ENCODE results near the gene SLC16A10.
"Not testable (repeated sequence)": the region's sequence is repeated elsewhere in the genome, so short reads cannot be mapped to it uniquely, and the experiment has no call there.

SLC16A10 gene

GRCh38 chr6:111201764-111202163 is 114.5 kb downstream of the SLC16A10 start:
- Histone ChIP-seq H3K9ac (ENCODE audit: low read length) (no peak overlapping the region), H3K79me2 (ENCODE audit: low read length) (no peaks in the 10 kb centered on the region), H3K27me3 (ENCODE audit: low read depth, low read length) (no peaks in the 10 kb centered on the region), H3K4me1 (ENCODE audit: low read length) (peaks cover 15% of the 10 kb centered on the region), H3K4me3 (ENCODE audit: low read length) (no peak overlapping the region), H4K20me1 (ENCODE audit: insufficient read depth, low read length) (no peaks in the 10 kb centered on the region), H3K27ac (ENCODE audit: low read length) (no peak overlapping the region), H2AFZ (ENCODE audit: low read depth, low read length) (no peak overlapping the region), H3K9me3 (ENCODE audit: insufficient read depth, low read length) (no peaks in the 10 kb centered on the region), H3K36me3 (replicated peaks; ENCODE audit: low read depth, low read length) (no peaks in the 10 kb centered on the region), H3K4me2 (ENCODE audit: low read length) (no peak overlapping the region)
- no peak for TF ChIP-seq CTCF (IDR thresholded peaks at IDR 0.05; ENCODE audit: low read depth, low read length)
- TF ChIP-seq EZH2phosphoT487 (IDR thresholded peaks at IDR 0.05; ENCODE audit: low read depth) = no peak

- not testable (repeated sequence) for H3K9ac ChIP-seq (ENCODE audit: low read length); H3K4me2 ChIP-seq (ENCODE audit: low read length); H3K36me3 ChIP-seq (replicated peaks; ENCODE audit: low read depth, low read length); H3K9me3 ChIP-seq (ENCODE audit: insufficient read depth, low read length); H3K79me2 ChIP-seq (ENCODE audit: low read length); H4K20me1 ChIP-seq (ENCODE audit: insufficient read depth, low read length); H2AFZ ChIP-seq (ENCODE audit: low read depth, low read length); H3K27ac ChIP-seq (ENCODE audit: low read length); H3K4me3 ChIP-seq (ENCODE audit: low read length); H3K27me3 ChIP-seq (ENCODE audit: low read depth, low read length)
- peaks cover 15% of the 10 kb centered on the region for H3K4me1 ChIP-seq (ENCODE audit: low read length)
Measured at GRCh38 chr6:111203539-111203938, 116.2 kb downstream of the SLC16A10 start.

- Histone ChIP-seq H4K20me1 (ENCODE audit: insufficient read depth, low read length) (no peaks in the 10 kb centered on the region), H3K79me2 (ENCODE audit: low read length) (no peaks in the 10 kb centered on the region), H2AFZ (ENCODE audit: low read depth, low read length) (no peak overlapping the region), H3K27ac (ENCODE audit: low read length) (no peak overlapping the region), H3K4me1 (ENCODE audit: low read length) (peaks cover 15% of the 10 kb centered on the region), H3K9ac (ENCODE audit: low read length) (no peak overlapping the region), H3K9me3 (ENCODE audit: insufficient read depth, low read length) (no peaks in the 10 kb centered on the region), H3K27me3 (ENCODE audit: low read depth, low read length) (no peaks in the 10 kb centered on the region), H3K36me3 (replicated peaks; ENCODE audit: low read depth, low read length) (no peaks in the 10 kb centered on the region), H3K4me2 (ENCODE audit: low read length) (no peak overlapping the region), H3K4me3 (ENCODE audit: low read length) (no peak overlapping the region)
- TF ChIP-seq CTCF (IDR thresholded peaks at IDR 0.05; ENCODE audit: low read depth, low read length) (no peak), EZH2phosphoT487 (IDR thresholded peaks at IDR 0.05; ENCODE audit: low read depth) (no peak)
Measured at GRCh38 chr6:111204305-111204704, 117.0 kb downstream of the SLC16A10 start.

- no peak overlapping the region for H3K27ac ChIP-seq (ENCODE audit: low read length)
- H3K79me2 ChIP-seq (ENCODE audit: low read length) = no peaks in the 10 kb centered on the region
- H3K36me3 ChIP-seq (replicated peaks; ENCODE audit: low read depth, low read length) = no peaks in the 10 kb centered on the region
- H3K27me3 ChIP-seq (ENCODE audit: low read depth, low read length) = no peaks in the 10 kb centered on the region
- H3K9ac ChIP-seq (ENCODE audit: low read length) = no peak overlapping the region
- no peak overlapping the region for H3K4me3 ChIP-seq (ENCODE audit: low read length)
- TF ChIP-seq EZH2phosphoT487 (IDR thresholded peaks at IDR 0.05; ENCODE audit: low read depth) (no peak), CTCF (IDR thresholded peaks at IDR 0.05; ENCODE audit: low read depth, low read length) (no peak)
- H2AFZ ChIP-seq (ENCODE audit: low read depth, low read length) = no peak overlapping the region
- H4K20me1 ChIP-seq (ENCODE audit: insufficient read depth, low read length) = no peaks in the 10 kb centered on the region
- H3K4me1 ChIP-seq (ENCODE audit: low read length) = peaks cover 13% of the 10 kb centered on the region
- H3K9me3 ChIP-seq (ENCODE audit: insufficient read depth, low read length) = no peaks in the 10 kb centered on the region
- H3K4me2 ChIP-seq (ENCODE audit: low read length) = no peak overlapping the region
Measured at GRCh38 chr6:111204881-111205280, 117.6 kb downstream of the SLC16A10 start.

GRCh38 chr6:111205502-111205901 is 118.2 kb downstream of the SLC16A10 start:
- Histone ChIP-seq H3K27ac (ENCODE audit: low read length) (no peak overlapping the region), H4K20me1 (ENCODE audit: insufficient read depth, low read length) (no peaks in the 10 kb centered on the region), H3K9ac (ENCODE audit: low read length) (no peak overlapping the region), H3K79me2 (ENCODE audit: low read length) (no peaks in the 10 kb centered on the region), H2AFZ (ENCODE audit: low read depth, low read length) (no peak overlapping the region), H3K27me3 (ENCODE audit: low read depth, low read length) (no peaks in the 10 kb centered on the region), H3K4me1 (ENCODE audit: low read length) (peaks cover 7% of the 10 kb centered on the region), H3K4me3 (ENCODE audit: low read length) (no peak overlapping the region), H3K9me3 (ENCODE audit: insufficient read depth, low read length) (no peaks in the 10 kb centered on the region), H3K4me2 (ENCODE audit: low read length) (no peak overlapping the region), H3K36me3 (replicated peaks; ENCODE audit: low read depth, low read length) (no peaks in the 10 kb centered on the region)
- TF ChIP-seq EZH2phosphoT487 (IDR thresholded peaks at IDR 0.05; ENCODE audit: low read depth) = no peak
- no peak for TF ChIP-seq CTCF (IDR thresholded peaks at IDR 0.05; ENCODE audit: low read depth, low read length)
